ENCODE data around the gene MORN1.

GRCh38 chr1:2288311-2288710, 103.0 kb downstream of the MORN1 start:
- TF ChIP-seq, protein P1, sequence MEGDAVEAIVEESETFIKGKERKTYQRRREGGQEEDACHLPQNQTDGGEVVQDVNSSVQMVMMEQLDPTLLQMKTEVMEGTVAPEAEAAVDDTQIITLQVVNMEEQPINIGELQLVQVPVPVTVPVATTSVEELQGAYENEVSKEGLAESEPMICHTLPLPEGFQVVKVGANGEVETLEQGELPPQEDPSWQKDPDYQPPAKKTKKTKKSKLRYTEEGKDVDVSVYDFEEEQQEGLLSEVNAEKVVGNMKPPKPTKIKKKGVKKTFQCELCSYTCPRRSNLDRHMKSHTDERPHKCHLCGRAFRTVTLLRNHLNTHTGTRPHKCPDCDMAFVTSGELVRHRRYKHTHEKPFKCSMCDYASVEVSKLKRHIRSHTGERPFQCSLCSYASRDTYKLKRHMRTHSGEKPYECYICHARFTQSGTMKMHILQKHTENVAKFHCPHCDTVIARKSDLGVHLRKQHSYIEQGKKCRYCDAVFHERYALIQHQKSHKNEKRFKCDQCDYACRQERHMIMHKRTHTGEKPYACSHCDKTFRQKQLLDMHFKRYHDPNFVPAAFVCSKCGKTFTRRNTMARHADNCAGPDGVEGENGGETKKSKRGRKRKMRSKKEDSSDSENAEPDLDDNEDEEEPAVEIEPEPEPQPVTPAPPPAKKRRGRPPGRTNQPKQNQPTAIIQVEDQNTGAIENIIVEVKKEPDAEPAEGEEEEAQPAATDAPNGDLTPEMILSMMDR (IDR thresholded peaks at IDR 0.05; ENCODE audit: poor library complexity) = no peak
- TF ChIP-seq EZH2phosphoT487 (IDR thresholded peaks at IDR 0.05; ENCODE audit: low read depth, severe bottlenecking, unreplicated experiment) = no peak

Measured in hepatocyte (in vitro differentiated cells).